ENCODE data around the gene CHST12. TPM values are rescaled to one million over a fixed set of nuclear protein-coding genes. Genes with fewer than 3 reads are reported as not detected.

CHST12 gene
- 1.3 and 1.6 TPM in 2 replicates for polyA plus RNA-seq

GRCh38 chr7:2403014-2403717 lies at the start of gene CHST12:
CHST12 (plus strand) TSS chr7:2403611; CDS start chr7:2432640, 29,029 bp downstream.

GRCh38 chr7:2354186-2354938 lies 49.0 kb upstream of the CHST12 start, which contains the start of gene EIF3B:
EIF3B (plus strand) TSS chr7:2354827; CDS start chr7:2354922, 95 bp downstream.

GRCh38 chr7:2476298-2476697 lies 72.9 kb downstream of the CHST12 start, which contains the start of gene GRIFIN:
GRIFIN (minus strand) TSS chr7:2476398; CDS start chr7:2476383, 15 bp downstream.

Other genes starting within 250 kb of the CHST12 start
- 0.83 and 5.6 TPM in 2 replicates for gene MAD1L1, start 170.7 kb upstream of the CHST12 start, polyA plus RNA-seq
- gene MRM2, start 161.4 kb upstream of the CHST12 start, polyA plus RNA-seq: 13.9 and 16.0 TPM in 2 replicates
- 5.1 and 11.2 TPM in 2 replicates for gene NUDT1, start 161.4 kb upstream of the CHST12 start, polyA plus RNA-seq
- gene SNX8, start 89.2 kb upstream of the CHST12 start, polyA plus RNA-seq: 0.78 and 2.8 TPM in 2 replicates
- gene EIF3B, start 48.8 kb upstream of the CHST12 start, polyA plus RNA-seq: 18.4 and 25.6 TPM in 2 replicates
- gene GRIFIN, start 72.8 kb downstream of the CHST12 start, polyA plus RNA-seq: not detected in 2 replicates
- gene LFNG, start 116.2 kb downstream of the CHST12 start, polyA plus RNA-seq: 0.20 and 0.35 TPM in 2 replicates
- gene BRAT1, start 151.9 kb downstream of the CHST12 start, polyA plus RNA-seq: 0.63 and 1.5 TPM in 2 replicates
- 0.48 and 1.1 TPM in 2 replicates for gene IQCE, start 155.4 kb downstream of the CHST12 start, polyA plus RNA-seq
- gene TTYH3, start 228.4 kb downstream of the CHST12 start, polyA plus RNA-seq: 1.0 and 1.7 TPM in 2 replicates

Data from Purkinje cell (primary cell).